Ishikawa (cell line): ENCODE results near the gene ADGRF3.

ENCODE experiments used
- CEBPB ChIP-seq: IDR thresholded peaks from 2 replicates; pipeline ENCODE4 v1.6.1; 2012
- CREB1 ChIP-seq: IDR thresholded peaks from 2 replicates; pipeline ENCODE4 v1.6.1; 2012; ENCODE audit warnings: low read depth
- EGR1 ChIP-seq: IDR thresholded peaks from 2 replicates; pipeline ENCODE4 v1.6.1; 2012
- EP300 ChIP-seq: IDR thresholded peaks from 2 replicates; pipeline ENCODE4 v1.6.1; 2012; ENCODE audit warnings: borderline replicate concordance
- FOXM1 ChIP-seq: IDR thresholded peaks from 2 replicates; pipeline ENCODE4 v1.6.1; 2012; ENCODE audit warnings: low read depth, borderline replicate concordance
- MAX ChIP-seq: IDR thresholded peaks from 2 replicates; pipeline ENCODE4 v1.6.1; 2012
- NFIC ChIP-seq: IDR thresholded peaks from 2 replicates; pipeline ENCODE4 v1.6.1; 2012
- RAD21 ChIP-seq: IDR thresholded peaks from 2 replicates; pipeline ENCODE4 v1.6.1; 2012; ENCODE audit warnings: low read depth
- REST ChIP-seq: IDR thresholded peaks from 2 replicates; pipeline ENCODE4 v1.6.1; 2012; ENCODE audit warnings: low read depth, mild to moderate bottlenecking
- TAF1 ChIP-seq: IDR thresholded peaks from 2 replicates; pipeline ENCODE4 v1.6.1; 2012; ENCODE audit warnings: low read depth, mild to moderate bottlenecking
- TCF12 ChIP-seq: IDR thresholded peaks from 2 replicates; pipeline ENCODE4 v1.6.1; 2012; ENCODE audit warnings: low read depth
- TEAD4 ChIP-seq: IDR thresholded peaks from 2 replicates; pipeline ENCODE4 v1.6.1; 2012
- USF1 ChIP-seq: IDR thresholded peaks from 2 replicates; pipeline ENCODE4 v1.6.1; 2012
- YY1 ChIP-seq: IDR thresholded peaks from 2 replicates; pipeline ENCODE4 v1.6.1; 2012; ENCODE audit warnings: low read depth
- ZBTB7A ChIP-seq: IDR thresholded peaks from 2 replicates; pipeline ENCODE4 v1.6.1; 2012; ENCODE audit warnings: low read depth

The ADGRF3 gene

GRCh38 chr2:26346454-26347053, at the start of gene ADGRF3:
Gene ADGRF3 (minus strand): TSS chr2:26346789. CDS start chr2:26346234, 555 bp downstream.
- TF ChIP-seq TCF12 (no peak), REST (no peak), ZBTB7A (no peak; the same call in 1 of the 2 replicates)

- no peak for TF ChIP-seq FOXM1
- no peak for TF ChIP-seq RAD21
- no peak for TF ChIP-seq YY1
Measured at GRCh38 chr2:26395394-26395793, 48.8 kb upstream of the ADGRF3 start.

- TF ChIP-seq CEBPB (no peak), RAD21 (no peak), MAX (no peak), EP300 (no peak), EGR1 (no peak)
Measured at GRCh38 chr2:26394694-26395093, 48.1 kb upstream of the ADGRF3 start.

- TF ChIP-seq TCF12 (no peak), NFIC (no peak), CREB1 (no peak), ZBTB7A (no peak), TAF1 (no peak), FOXM1 (no peak), MAX (no peak), YY1 (no peak)
Measured at GRCh38 chr2:26387189-26387588, 40.6 kb upstream of the ADGRF3 start.

GRCh38 chr2:26384597-26384996, 38.0 kb upstream of the ADGRF3 start:
- TF ChIP-seq EGR1 (no peak), USF1 (no peak), EP300 (no peak), CREB1 (no peak), FOXM1 (no peak)

- TF ChIP-seq CEBPB (no peak), NFIC (no peak), USF1 (no peak), EP300 (no peak), YY1 (no peak), FOXM1 (no peak), EGR1 (no peak), TEAD4 (no peak), TCF12 (no peak), REST (no peak), TAF1 (no peak), MAX (no peak), CREB1 (no peak), RAD21 (no peak)
Measured at GRCh38 chr2:26384183-26384582, 37.6 kb upstream of the ADGRF3 start.

GRCh38 chr2:26382564-26382963, 36.0 kb upstream of the ADGRF3 start:
- TF ChIP-seq TEAD4, result no peak
- no peak for TF ChIP-seq TAF1
- TF ChIP-seq CEBPB, result no peak
- no peak for TF ChIP-seq NFIC
- no peak for TF ChIP-seq MAX
- no peak for TF ChIP-seq RAD21
- TF ChIP-seq ZBTB7A, result no peak
- TF ChIP-seq YY1, result no peak
- TF ChIP-seq CREB1, result no peak
- TF ChIP-seq EGR1, result no peak
